Measurements from ENCODE around the gene RAB3IL1. TPM values are rescaled to one million over a fixed set of nuclear protein-coding genes. Genes with fewer than 3 reads are reported as not detected.

RAB3IL1 gene
- total RNA-seq, 4 donors from 2014 or later, result 14.0 to 31.5 (median 14.2) TPM

DNA sequence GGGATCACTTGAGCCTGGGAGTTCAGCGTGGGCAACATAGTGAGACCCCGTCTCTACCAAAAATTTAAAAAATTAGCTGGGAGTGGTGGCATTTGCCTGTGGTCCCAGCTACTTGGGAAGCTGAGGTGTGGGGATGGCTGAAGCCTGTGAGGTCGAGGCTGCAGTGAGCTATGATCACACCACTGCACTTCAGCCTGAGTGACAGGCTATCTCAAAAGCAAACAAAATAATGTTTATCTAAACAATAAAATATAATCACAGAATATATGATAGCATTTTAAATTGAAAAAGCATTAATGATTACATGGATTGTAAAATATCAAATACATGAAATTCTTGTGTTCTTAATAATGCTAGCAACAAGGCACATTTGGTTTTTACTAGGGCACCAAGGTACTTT is 35.5 kb upstream of the RAB3IL1 start:
- H3K4me3 ChIP-seq, result no peak overlapping the region
- H3K27me3 ChIP-seq, result peaks cover 0 to 36% (median 0%) of the 10 kb centered on the region in 4 donors
- intact Hi-C loops (cut with DNase I), result loop anchor here (5.0 kb wide), 1 partner anchor 129 kb away; no protein-coding TSS in a partner anchor
- H3K4me1 ChIP-seq, result peaks cover 23 to 56% (median 42%) of the 10 kb centered on the region in 4 donors
- H3K9me3 ChIP-seq, result no peaks in the 10 kb centered on the region
- TF ChIP-seq POLR2AphosphoS5 (IDR thresholded peaks at IDR 0.05) (no peak), CTCF (IDR thresholded peaks at IDR 0.05) (no peak), POLR2A (IDR thresholded peaks at IDR 0.05; ENCODE audit: low read depth) (no peak), EP300 (IDR thresholded peaks at IDR 0.05) (no peak)
- H3K27ac ChIP-seq (replicated peaks in 1 of 4), result no peak overlapping the region
- DNase-seq (ENCODE audit: extremely low spot score), result no peak
- WGBS, result 100% methylated on average over 3 of the region's 3 CpGs
- H3K36me3 ChIP-seq, result peaks cover 0 to 11% (median under 1%) of the 10 kb centered on the region in 4 donors

DNA sequence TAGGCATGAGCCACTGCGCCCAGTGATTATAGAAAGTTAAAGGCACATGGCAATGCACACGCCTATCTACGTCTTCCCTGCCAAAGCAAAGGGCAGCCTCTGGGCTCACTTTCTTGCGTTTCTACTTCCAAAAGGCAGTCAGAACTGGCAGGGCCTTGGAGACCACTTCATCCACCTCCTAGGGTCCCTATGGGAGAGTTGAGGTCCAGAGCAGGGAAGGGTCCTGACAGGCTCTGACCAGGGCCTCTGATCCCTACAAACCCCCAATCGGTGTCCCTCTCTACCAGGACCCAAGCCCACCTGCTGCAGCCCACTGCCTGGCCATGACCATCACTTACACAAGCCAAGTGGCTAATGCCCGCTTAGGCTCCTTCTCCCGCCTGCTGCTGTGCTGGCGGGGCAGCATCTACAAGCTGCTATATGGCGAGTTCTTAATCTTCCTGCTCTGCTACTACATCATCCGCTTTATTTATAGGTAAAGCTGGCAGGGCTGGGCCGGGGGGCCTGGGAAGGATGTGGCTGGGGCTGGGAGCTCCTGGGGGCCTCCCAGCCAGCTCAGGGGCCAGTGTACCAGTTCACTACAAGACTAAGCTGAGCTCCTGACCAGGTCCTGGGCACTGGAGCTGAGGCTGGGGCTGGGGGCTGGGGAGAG is 34.2 kb upstream of the RAB3IL1 start:
- 92% methylated on average over 9 of the region's 11 CpGs for WGBS
- Histone ChIP-seq H3K27ac (replicated peaks in 1 of 4) (no peak overlapping the region), H3K27me3 (peaks cover 0 to 36% (median 0%) of the 10 kb centered on the region in 4 donors), H3K9me3 (no peaks in the 10 kb centered on the region), H3K4me1 (peaks cover 29 to 61% (median 50%) of the 10 kb centered on the region in 4 donors), H3K36me3 (no peaks in the 10 kb centered on the region), H3K4me3 (no peak overlapping the region)
- peak; percentile 90 for DNase-seq (ENCODE audit: extremely low spot score)
- intact Hi-C loops (cut with DNase I), result loop anchor here (5.0 kb wide), 1 partner anchor 131 kb away; no protein-coding TSS in a partner anchor
- no peak for TF ChIP-seq POLR2AphosphoS5 (IDR thresholded peaks at IDR 0.05)
- no peak for TF ChIP-seq POLR2A (IDR thresholded peaks at IDR 0.05; ENCODE audit: low read depth)

GRCh38 chr11:61950035-61950547 is 32.7 kb upstream of the RAB3IL1 start, which contains the start of gene BEST1:
TSS of gene BEST1 (plus strand) at chr11:61950351. CDS start at chr11:61951807, 1,456 bp downstream.
- H3K4me1 ChIP-seq, result peaks cover 21 to 45% (median 39%) of the 10 kb centered on the region in 4 donors

GRCh38 chr11:61949169-61950034 is 32.0 kb upstream of the RAB3IL1 start:
- Histone ChIP-seq H3K27ac (replicated peaks in 1 of 4) (peak overlapping the region; percentile 41 to 76 (median 64)), H3K36me3 (no peaks in the 10 kb centered on the region), H3K4me1 (peaks cover 16 to 39% (median 32%) of the 10 kb centered on the region in 4 donors), H3K27me3 (peaks cover 0 to 21% (median 0%) of the 10 kb centered on the region in 4 donors), H3K9me3 (no peaks in the 10 kb centered on the region), H3K4me3 (no peak overlapping the region)
- DNase-seq (ENCODE audit: extremely low spot score), result no peak
- intact Hi-C loops (cut with DNase I), result loop anchor here (5.0 kb wide), 2 partner anchors 133 to 147 kb away; no protein-coding TSS in a partner anchor
- TF ChIP-seq POLR2A (IDR thresholded peaks at IDR 0.05; ENCODE audit: low read depth) (no peak), POLR2AphosphoS5 (IDR thresholded peaks at IDR 0.05) (peak; percentile 41 to 74), EP300 (IDR thresholded peaks at IDR 0.05) (no peak), CTCF (IDR thresholded peaks at IDR 0.05) (no peak)
- WGBS, result 41% methylated on average over 9 of the region's 9 CpGs

More at GRCh38 chr11:61950035-61950547, 32.7 kb upstream of the RAB3IL1 start, which contains the start of gene BEST1:
- Histone ChIP-seq H3K36me3 (no peaks in the 10 kb centered on the region), H3K27me3 (peaks cover 0 to 27% (median 0%) of the 10 kb centered on the region in 4 donors), H3K4me3 (peak within 1 kb of the TSS in 1 of 4 donors; percentile 9), H3K9me3 (no peaks in the 10 kb centered on the region), H3K27ac (replicated peaks in 1 of 4) (peak within 1 kb of the TSS; percentile 41 to 76 (median 64))
- no peak for DNase-seq (ENCODE audit: extremely low spot score)
- intact Hi-C loops (cut with DNase I), result loop anchor here (5.0 kb wide), 1 partner anchor 132 kb away; no protein-coding TSS in a partner anchor
- whole genome bisulfite sequencing, result 100% methylated on average over 2 of the region's 8 CpGs
- TF ChIP-seq POLR2A (IDR thresholded peaks at IDR 0.05; ENCODE audit: low read depth), result no peak
- no peak for TF ChIP-seq CTCF (IDR thresholded peaks at IDR 0.05)
- TF ChIP-seq EP300 (IDR thresholded peaks at IDR 0.05), result no peak
- no peak for TF ChIP-seq POLR2AphosphoS5 (IDR thresholded peaks at IDR 0.05)
